Panc1 (cell line): ENCODE measurements around the gene STAB2.

Experiments
- POLR2AphosphoS5 ChIP-seq: IDR thresholded peaks from 2 replicates; pipeline ENCODE4 v1.6.1; 2012; ENCODE audit warnings: mild to moderate bottlenecking, low read depth, low read length, moderate library complexity
- TCF7L2 ChIP-seq: IDR thresholded peaks from 2 replicates; pipeline ENCODE4 v1.6.1; 2011; ENCODE audit warnings: mild to moderate bottlenecking, low read depth, low read length, inconsistent platforms
- TF ChIP-seq, protein P1 (sequence below): fragments of 450-650 bp; IDR thresholded peaks from 2 replicates; pipeline ENCODE4 v1.5.1; 2017; ENCODE audit warnings: mild to moderate bottlenecking

DNA sequence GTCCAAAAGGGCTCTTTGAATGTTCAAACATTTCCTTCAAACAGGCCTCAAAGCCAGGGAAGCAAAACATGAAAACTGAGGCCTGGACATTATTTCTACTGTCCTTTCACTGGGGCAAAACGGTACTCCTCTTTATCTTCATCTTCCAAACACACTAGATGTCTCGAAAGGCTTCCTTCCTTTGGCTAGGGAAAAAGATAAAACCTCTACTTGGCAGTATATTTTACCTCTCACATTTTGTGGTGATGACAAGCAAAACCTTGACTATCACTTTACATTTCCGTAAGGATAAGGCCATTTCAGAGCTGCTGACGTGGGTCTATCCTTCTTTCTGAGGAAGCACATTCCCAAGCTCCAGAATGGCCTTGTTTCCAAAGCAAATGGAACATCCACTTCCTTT is 9.9 kb downstream of the STAB2 start:
- TF ChIP-seq, protein P1, sequence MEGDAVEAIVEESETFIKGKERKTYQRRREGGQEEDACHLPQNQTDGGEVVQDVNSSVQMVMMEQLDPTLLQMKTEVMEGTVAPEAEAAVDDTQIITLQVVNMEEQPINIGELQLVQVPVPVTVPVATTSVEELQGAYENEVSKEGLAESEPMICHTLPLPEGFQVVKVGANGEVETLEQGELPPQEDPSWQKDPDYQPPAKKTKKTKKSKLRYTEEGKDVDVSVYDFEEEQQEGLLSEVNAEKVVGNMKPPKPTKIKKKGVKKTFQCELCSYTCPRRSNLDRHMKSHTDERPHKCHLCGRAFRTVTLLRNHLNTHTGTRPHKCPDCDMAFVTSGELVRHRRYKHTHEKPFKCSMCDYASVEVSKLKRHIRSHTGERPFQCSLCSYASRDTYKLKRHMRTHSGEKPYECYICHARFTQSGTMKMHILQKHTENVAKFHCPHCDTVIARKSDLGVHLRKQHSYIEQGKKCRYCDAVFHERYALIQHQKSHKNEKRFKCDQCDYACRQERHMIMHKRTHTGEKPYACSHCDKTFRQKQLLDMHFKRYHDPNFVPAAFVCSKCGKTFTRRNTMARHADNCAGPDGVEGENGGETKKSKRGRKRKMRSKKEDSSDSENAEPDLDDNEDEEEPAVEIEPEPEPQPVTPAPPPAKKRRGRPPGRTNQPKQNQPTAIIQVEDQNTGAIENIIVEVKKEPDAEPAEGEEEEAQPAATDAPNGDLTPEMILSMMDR: no peak
- TF ChIP-seq POLR2AphosphoS5: no peak
- TF ChIP-seq TCF7L2: no peak
